ENCODE measurements around the gene COA1.

- TF ChIP-seq POLR2AphosphoS5 (IDR thresholded peaks at IDR 0.05; ENCODE audit: borderline replicate concordance, low read depth, low read length): no peak
- no peak for TF ChIP-seq EZH2 (IDR thresholded peaks at IDR 0.05)
- no peak for TF ChIP-seq FOXP2 (optimal IDR thresholded peaks at IDR 0.05; ENCODE audit: control extremely low read depth, extremely low read length, insufficient read depth)
These were observed 27.9 kb upstream of the COA1 start for GRCh38 chr7:43757073-43757720.

All from SK-N-MC (cell line).